DMS153 (cell line): ENCODE results near the gene SLC25A45.
"Not testable (repeated sequence)": the region's sequence is repeated elsewhere in the genome, so short reads cannot be mapped to it uniquely, and the experiment has no call there.

Experiments
- DNase-seq: peaks from one replicate; lab custom pipeline; 2025; lab: John Stamatoyannopoulos, UW

Gene SLC25A45

DNA sequence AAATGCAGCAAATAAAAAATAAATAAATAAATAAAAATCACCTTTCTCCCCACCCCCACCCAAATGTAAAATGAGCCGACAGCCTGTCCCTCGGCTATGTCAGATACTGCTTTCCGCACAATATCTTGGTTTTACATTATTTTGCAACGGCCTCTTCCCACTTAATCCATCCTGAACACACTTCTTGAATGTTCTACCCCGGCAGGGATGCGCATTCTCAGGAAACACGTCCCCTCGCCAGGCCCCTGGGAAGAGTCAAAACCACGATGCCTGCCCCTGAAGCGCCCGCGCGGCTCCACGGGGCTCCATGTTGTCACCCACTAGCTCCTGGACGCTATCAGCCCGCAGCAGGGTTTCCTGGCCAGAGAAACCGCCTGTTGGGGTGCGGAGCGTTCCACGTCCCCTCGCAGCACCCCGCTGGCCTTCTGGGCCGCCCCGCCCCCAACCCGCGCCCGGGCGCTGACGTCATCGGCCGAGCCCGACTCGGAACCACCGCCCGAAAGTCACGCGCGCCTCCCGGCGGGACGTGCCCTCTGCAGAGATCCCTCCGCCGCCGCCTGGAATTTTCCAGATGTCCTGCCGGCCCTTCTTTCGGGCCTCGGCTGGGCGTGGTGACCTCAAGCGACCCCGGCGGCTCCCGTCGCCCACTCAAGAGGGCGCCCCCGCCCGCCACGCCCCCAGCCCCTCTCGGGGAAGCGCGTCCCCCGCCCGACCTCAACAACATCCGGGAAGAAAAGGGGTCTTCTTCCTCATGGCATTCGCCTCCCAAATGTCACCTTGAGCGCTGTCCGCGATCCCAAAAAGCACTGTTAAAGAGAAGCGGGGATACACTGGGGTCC is 39.6 kb upstream of the SLC25A45 start:
- peak; percentile 91 for DNase-seq

DNA sequence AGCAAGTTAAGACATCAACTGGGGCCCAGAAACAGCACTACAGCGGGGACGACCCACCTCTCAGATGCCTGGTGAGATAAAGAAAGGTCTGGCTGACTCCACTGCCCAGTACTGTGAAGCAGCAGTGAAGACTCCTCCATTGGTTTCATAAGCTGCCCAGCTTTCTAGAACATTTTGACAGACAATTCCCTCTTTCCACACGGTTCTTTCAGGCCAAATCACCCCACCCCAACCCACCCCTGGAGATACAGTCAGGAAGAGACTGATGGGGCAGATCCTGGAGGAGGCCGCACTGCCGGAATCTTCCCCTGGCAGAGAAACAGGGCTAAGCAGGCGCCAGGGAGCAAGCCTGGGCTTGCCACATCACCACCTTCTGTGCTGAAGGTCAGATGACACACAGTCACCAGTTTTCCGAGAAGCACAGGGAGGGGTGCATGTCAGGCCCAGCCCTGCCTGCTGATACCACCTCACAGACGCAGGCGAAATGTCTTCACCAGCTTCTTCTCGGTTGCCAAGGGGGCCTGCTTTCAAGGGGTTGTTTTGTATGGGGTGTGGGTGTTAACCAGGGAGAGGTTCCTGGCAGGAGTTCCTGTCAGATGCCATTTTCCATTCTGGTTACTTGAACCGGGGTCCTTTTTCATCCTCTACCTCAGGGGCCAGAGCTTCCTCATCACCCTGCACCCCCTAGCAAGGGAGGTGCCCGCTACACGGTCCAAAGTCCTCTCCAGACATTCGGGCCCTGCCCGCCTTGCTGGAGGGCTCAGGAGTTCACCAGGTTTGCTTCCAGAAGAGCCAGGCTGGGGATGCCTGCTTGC is 38.7 kb upstream of the SLC25A45 start:
- peak; percentile 93 for DNase-seq

- DNase-seq = no peak
These were observed 38.1 kb upstream of the SLC25A45 start for GRCh38 chr11:65420506-65420905.

DNA sequence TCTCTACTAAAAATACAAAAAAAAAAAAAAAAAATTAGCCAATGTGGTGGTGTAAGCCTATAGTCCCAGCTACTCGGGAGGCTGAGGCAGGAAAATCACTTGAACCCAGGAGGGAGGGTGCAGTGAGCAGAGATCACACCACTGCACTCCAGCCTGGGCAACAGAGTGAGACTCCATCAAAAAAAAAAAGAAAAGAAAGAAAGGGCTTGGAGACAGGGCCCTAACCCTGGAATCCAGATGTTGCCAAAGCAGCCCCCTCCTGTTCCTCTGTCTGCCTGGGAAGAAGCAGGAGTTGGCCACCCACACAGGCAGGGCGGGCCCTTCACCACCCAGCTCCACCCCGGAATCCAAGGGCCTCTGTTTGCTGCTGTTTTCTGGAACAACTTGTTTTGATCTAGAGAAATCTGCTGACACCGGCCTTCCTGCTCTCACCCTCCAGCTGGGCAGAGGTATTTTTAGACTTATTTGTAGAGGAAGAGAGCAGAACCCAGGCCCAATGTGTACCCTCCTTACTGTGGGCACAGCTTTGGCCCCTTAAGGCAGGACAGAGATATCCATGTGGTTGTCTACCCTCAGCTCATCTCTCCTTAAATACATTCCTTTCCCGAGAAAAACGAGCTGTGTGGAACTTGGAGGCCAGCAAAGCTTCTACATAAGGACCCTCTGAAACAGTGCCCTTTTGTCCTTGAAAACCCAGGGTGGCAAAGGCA is 37.5 kb upstream of the SLC25A45 start:
- DNase-seq = peak; percentile 79

DNA sequence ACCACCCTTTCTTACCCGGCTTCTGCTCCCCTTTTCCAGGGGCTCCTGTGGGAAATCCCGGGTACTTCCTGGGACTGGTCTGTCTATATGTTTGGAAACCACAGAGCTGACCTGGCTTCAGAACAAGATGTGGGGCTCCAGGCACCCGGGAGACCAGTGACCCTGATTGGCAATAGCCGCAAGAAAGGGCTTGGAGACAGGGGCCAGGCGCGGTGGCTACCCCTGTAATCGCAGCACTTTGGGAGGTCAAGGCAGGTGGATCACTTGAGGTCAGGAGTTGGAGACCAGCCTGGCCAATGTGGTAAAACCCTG is 37.0 kb upstream of the SLC25A45 start:
- no peak for DNase-seq

GRCh38 chr11:65418681-65419459 is 36.4 kb upstream of the SLC25A45 start:
- peak; percentile 94 for DNase-seq

DNA sequence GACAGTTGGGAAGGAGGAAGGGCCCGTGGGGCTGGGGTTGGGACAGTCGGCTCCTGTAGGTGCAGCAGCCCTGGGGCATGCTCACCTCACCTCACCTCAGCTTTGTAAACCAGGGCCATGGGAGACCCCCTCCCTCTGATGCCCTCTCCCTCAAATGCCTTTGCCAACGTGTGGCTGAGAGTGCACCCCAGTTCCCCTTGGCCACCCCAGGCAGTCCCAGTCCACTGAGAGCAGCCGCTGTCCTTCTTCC is 35.9 kb upstream of the SLC25A45 start:
- DNase-seq = no peak

DNA sequence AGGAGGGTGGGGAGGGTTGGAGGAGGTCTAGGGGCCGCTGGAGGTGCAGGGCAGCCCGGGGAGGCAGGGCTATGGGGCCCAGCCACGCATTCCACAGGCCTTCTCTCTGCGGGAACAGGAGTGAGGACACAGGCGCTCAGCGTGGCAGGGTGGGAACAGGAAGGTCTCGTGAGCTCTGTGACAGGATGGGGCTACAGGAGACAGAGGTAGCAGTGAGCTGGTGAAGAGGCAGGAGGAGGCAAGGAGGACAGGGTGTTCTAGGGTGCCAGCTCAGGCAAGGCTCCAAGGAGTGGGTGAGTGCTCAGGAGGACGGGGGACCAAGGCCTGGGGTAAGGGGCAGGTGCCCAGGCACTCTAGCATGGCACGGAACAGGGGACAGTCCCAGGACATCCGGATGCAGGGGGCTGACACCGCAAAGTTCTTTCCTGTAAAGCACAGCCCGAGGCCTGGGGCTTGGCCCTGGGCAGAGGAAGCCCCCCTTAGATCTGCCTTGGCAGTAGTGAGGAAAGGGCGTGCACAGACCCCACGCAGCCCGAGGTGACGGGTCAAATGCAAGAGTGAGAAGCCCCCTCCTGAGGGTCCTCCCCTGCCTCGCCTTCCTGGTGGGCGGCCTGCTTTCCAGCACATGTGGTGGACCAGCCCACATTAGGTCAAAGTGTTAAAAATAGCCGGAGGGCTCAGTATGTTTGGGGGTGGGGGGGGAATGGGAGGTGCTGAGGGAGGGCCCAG is 35.4 kb upstream of the SLC25A45 start:
- DNase-seq = no peak

- DNase-seq = no peak
These were observed 34.6 kb upstream of the SLC25A45 start for GRCh38 chr11:65416841-65417701.

GRCh38 chr11:65416341-65416824 is 33.9 kb upstream of the SLC25A45 start:
- DNase-seq = no peak

DNA sequence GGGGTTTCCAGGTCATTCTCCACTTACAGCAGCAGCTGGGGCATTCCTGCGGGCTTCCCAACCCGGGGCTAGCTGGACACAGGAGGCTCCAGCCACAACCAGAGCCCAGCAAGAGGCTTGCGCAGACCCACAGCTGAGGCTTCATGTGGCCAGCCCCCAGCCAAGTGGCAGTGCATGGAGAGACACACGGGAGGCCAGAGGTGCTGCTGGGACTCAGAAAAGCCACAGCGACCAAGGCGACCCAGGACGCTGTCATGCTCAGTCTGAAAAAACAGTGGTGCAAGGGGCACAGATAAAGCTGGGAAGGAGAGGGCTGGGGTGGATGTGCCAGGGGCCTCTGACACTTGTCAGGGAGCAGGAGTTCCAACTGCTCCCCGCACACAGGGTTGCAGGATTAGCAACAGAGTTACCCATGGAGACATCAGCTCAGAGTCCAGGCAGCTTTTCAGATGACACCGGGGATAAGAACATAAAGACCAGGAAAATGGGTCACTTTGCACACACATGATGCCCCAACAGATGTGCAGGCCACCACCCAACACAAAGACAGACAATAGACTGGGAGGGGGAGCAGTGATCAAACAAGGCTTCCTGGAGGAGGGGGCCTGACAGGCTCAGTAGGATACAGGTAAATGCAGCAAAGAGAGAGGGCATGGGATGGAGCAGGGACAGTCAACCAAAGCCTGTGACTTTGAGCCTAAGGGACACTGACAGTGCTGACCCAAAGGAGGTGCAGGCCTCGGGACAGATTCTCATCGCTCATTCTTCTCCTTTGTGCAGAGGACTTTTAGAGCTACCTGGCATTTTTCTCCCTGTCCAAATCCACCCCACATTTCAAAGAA is 33.3 kb upstream of the SLC25A45 start:
- no peak for DNase-seq

- DNase-seq = no peak
These were observed 32.5 kb upstream of the SLC25A45 start for GRCh38 chr11:65414776-65415498.

DNA sequence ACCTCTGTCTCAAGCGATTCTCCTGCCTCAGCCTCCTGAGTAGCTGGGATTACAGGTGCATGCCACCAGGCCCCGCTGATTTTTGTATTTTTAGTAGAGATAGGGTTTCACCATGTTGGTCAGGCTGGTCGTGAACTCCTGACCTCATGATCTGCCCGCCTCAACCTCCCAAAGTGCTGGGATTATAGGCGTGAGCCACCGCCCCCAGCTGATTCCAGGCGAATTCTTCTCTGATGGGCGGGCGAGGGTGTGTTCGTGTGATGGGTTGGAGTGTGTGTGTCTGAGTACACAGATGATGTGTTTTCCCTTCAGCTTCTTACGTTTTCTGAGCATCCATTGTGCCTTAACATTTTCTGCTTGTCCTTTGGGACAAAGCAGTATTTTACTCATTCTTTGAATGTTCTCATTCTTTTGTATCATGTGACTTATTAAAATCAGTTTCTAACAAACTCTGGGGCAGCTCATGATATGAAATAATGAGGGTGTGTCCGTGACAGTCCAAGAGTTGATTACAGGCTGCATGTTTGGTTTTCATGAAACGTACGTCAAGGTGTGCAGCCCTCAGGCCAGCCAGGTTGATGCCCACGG is 30.7 kb upstream of the SLC25A45 start:
- DNase-seq = not testable (repeated sequence)

DNA sequence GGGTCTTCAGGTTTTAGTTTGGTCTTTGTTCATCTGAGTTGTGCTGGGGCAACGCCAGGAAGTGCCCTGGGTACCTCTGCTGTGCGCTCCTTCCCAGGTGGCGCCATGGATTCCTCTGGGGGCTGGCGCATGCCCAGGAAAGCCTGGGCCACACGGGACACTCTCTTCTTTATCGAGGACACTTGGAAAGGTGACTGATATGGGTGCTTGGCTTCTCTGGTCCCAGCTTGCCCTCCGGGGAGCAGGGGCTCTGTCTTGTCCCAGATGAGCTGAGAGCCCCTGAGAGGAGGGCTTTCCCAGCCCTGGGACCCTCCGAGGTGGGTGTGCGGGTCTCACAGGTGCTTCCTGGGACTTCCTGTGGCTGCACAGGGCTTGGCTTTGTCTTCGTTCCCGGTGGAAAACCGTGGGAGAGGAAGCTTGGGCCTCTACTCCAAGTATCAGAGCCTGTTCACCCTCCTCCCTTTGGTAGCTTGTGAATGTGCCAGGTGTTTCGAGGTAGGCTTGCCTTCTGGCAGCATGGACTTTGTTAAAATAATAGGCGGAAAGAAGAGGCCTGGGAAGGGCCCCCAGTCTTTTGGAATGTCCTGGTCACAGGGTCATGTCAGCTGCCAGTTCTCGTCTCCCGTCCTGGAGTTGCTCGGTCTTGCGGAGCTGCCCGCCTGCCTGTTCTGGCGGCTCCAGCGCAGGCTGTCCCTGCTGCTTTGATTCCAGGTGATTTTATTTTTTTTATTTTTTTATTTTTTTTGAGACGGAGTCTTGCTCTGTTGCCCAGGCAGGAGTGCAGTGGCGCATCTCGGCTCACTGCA is 30.0 kb upstream of the SLC25A45 start:
- DNase-seq = no peak

DNA sequence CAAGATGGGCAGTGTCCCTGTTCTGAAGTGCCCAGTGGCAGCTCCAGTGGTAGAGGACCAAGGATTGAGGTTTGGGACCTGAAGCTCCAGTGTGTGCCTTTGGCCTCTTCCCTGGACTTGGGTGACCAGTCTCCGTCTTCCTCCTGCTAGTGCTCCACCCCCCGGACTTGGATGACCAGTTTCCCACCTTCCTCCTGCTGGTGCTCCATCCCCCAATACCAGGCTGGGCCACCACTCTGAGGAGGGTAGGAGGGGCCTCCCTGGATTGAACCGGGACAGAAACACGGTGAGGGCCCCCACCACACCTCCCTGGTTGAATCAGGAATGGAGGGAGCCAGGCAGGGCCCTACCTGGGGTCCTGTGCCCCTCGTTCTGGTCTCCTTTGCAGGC is 29.2 kb upstream of the SLC25A45 start:
- DNase-seq = no peak

GRCh38 chr11:65410936-65411680 is 28.7 kb upstream of the SLC25A45 start:
- no peak for DNase-seq
